OCI-LY1 (cell line): ENCODE data around the gene CA9.
A peak's percentile ranks its signal among the peaks of the same experiment; 100 is the strongest.

Source experiments
- H2AFZ ChIP-seq: fragments of 200-600 bp; sonication (generic), shearing (Covaris generic); 2 replicates; pipeline ENCODE4 v1.6.0; 2014; ENCODE audit warnings: antibody characterized with exemption, mild to moderate bottlenecking, low read length
- H3F3A ChIP-seq: fragments of 200-600 bp; sonication (generic), shearing (Covaris generic); 2 replicates; pipeline ENCODE4 v1.6.0; 2014; ENCODE audit warnings: mild to moderate bottlenecking, antibody characterized with exemption, low read length, moderate library complexity; ENCODE audit not compliant: insufficient read depth
- H3K27ac ChIP-seq: fragments of 200-600 bp; sonication (generic); 2 replicates; pipeline ENCODE4 v1.5.1; 2014; ENCODE audit warnings: low read length, mixed run types, mild to moderate bottlenecking, low read depth; ENCODE audit not compliant: poor library complexity, severe bottlenecking
- H3K27me3 ChIP-seq: fragments of 200-600 bp; sonication (generic); 2 replicates; pipeline ENCODE4 v1.6.0; 2014; ENCODE audit warnings: antibody characterized with exemption, mild to moderate bottlenecking, low read length, moderate library complexity; ENCODE audit not compliant: insufficient read depth
- H3K36me3 ChIP-seq: fragments of 200-600 bp; sonication (generic); 2 replicates; pipeline ENCODE4 v1.6.1; 2014; ENCODE audit warnings: mild to moderate bottlenecking, antibody characterized with exemption, low read length, moderate library complexity, mixed read lengths; ENCODE audit not compliant: insufficient read depth
- H3K4me1 ChIP-seq: fragments of 200-600 bp; sonication (generic); 2 replicates; pipeline ENCODE4 v1.5.1; 2014; ENCODE audit warnings: mild to moderate bottlenecking, low read length, moderate library complexity; ENCODE audit not compliant: insufficient read depth, severe bottlenecking
- H3K4me2 ChIP-seq: fragments of 200-600 bp; sonication (generic), shearing (Covaris generic); 2 replicates; pipeline ENCODE4 v1.6.1; 2014; ENCODE audit warnings: low read length
- H3K4me3 ChIP-seq: fragments of 200-600 bp; sonication (generic); 2 replicates; pipeline ENCODE4 v1.5.1; 2014; ENCODE audit warnings: low read length, low read depth, mild to moderate bottlenecking, mixed read lengths; ENCODE audit not compliant: poor library complexity, severe bottlenecking
- H3K79me2 ChIP-seq: fragments of 200-600 bp; shearing (Covaris generic); 2 replicates; pipeline ENCODE4 v1.6.1; 2016; ENCODE audit warnings: mixed run types, low read length, mixed read lengths; ENCODE audit not compliant: insufficient read depth
- H3K9ac ChIP-seq: fragments of 200-600 bp; sonication (generic), shearing (Covaris generic); 2 replicates; pipeline ENCODE4 v1.6.1; 2014; ENCODE audit warnings: mild to moderate bottlenecking, low read length, mixed read lengths
- H3K9me2 ChIP-seq: fragments of 200-600 bp; sonication (generic), shearing (Covaris generic); 2 replicates; pipeline ENCODE4 v1.6.1; 2014; ENCODE audit warnings: low read depth, mild to moderate bottlenecking, low read length, mixed read lengths
- H3K9me3 ChIP-seq: fragments of 200-600 bp; shearing (Covaris generic); 2 replicates; pipeline ENCODE4 v1.6.1; 2014; ENCODE audit warnings: low read length, mixed read lengths
- H4K20me1 ChIP-seq: fragments of 200-600 bp; sonication (generic), shearing (Covaris generic); 2 replicates; pipeline ENCODE4 v1.6.0; 2016; ENCODE audit warnings: mild to moderate bottlenecking, low read length; ENCODE audit not compliant: insufficient read depth
- CTCF ChIP-seq: fragments of 200-600 bp; sonication (generic), shearing (Covaris generic); IDR thresholded peaks from 2 replicates; pipeline ENCODE4 v1.5.1; 2017; ENCODE audit warnings: mild to moderate bottlenecking, antibody characterized with exemption, low read length, moderate library complexity, mixed read lengths
- EZH2 ChIP-seq: fragments of 200-600 bp; sonication (generic), shearing (Covaris generic); IDR thresholded peaks from 2 replicates; pipeline ENCODE4 v1.8.0; 2017; ENCODE audit warnings: borderline replicate concordance, mixed run types, mild to moderate bottlenecking, antibody characterized with exemption, low read length, moderate library complexity, mixed read lengths

CA9 gene

GRCh38 chr9:35691757-35692301, 18.1 kb downstream of the CA9 start:
- no peak overlapping the region for H2AFZ ChIP-seq
- no peaks in the 10 kb centered on the region for H3K9me3 ChIP-seq
- H3K4me1 ChIP-seq = peaks cover 32% of the 10 kb centered on the region
- TF ChIP-seq CTCF (no peak), EZH2 (no peak)
- no peak overlapping the region for H3K4me2 ChIP-seq
- H3K27me3 ChIP-seq = no peaks in the 10 kb centered on the region
- H3K4me3 ChIP-seq = no peak overlapping the region
- H3K36me3 ChIP-seq = peaks cover 12% of the 10 kb centered on the region; the same call in 1 of the 2 replicates
- no peaks in the 10 kb centered on the region for H3K79me2 ChIP-seq
- H4K20me1 ChIP-seq = no peaks in the 10 kb centered on the region
- H3K9me2 ChIP-seq = no peaks in the 10 kb centered on the region
- H3F3A ChIP-seq = 0 out of 2 replicates have a peak, but pooled peaks cover 3% of the 10 kb centered on the region
- no peak overlapping the region for H3K27ac ChIP-seq
- H3K9ac ChIP-seq = no peak overlapping the region

- Histone ChIP-seq H4K20me1 (no peaks in the 10 kb centered on the region), H3K4me3 (no peak overlapping the region), H3K9ac (no peak overlapping the region), H3K36me3 (peaks cover 54% of the 10 kb centered on the region), H3K79me2 (no peaks in the 10 kb centered on the region), H2AFZ (no peak overlapping the region), H3K4me1 (peaks cover 4% of the 10 kb centered on the region), H3K27me3 (no peaks in the 10 kb centered on the region), H3K27ac (no peak overlapping the region), H3K9me3 (no peaks in the 10 kb centered on the region), H3K4me2 (no peak overlapping the region), H3K9me2 (no peaks in the 10 kb centered on the region), H3F3A (0 out of 2 replicates have a peak, but pooled peaks cover 3% of the 10 kb centered on the region)
- TF ChIP-seq EZH2 (no peak), CTCF (no peak)
These were observed 22.2 kb downstream of the CA9 start for GRCh38 chr9:35695943-35696401.

- no peaks in the 10 kb centered on the region for H3K27me3 ChIP-seq
- H3K79me2 ChIP-seq = no peaks in the 10 kb centered on the region
- no peaks in the 10 kb centered on the region for H4K20me1 ChIP-seq
- H3K27ac ChIP-seq = no peak overlapping the region
- no peak overlapping the region for H3K4me3 ChIP-seq
- no peak for TF ChIP-seq EZH2
- TF ChIP-seq CTCF = peak; percentile 92
- H3F3A ChIP-seq = 0 out of 2 replicates have a peak, but pooled peaks cover 3% of the 10 kb centered on the region
- H2AFZ ChIP-seq = no peak overlapping the region
- peaks cover 60% of the 10 kb centered on the region for H3K36me3 ChIP-seq
- H3K9me3 ChIP-seq = no peaks in the 10 kb centered on the region
- H3K4me1 ChIP-seq = no peaks in the 10 kb centered on the region
- H3K4me2 ChIP-seq = no peak overlapping the region
- H3K9me2 ChIP-seq = no peaks in the 10 kb centered on the region
- H3K9ac ChIP-seq = no peak overlapping the region
These were observed 22.9 kb downstream of the CA9 start for GRCh38 chr9:35696520-35697215.
